Erythroblast (primary cell): ENCODE results near the gene FLCN.
A peak's percentile ranks its signal among the peaks of the same experiment; 100 is the strongest.

ENCODE experiments used
- DNase-seq, 2 experiments: peaks; one replicate each; lab custom pipeline; 2025; lab: John Stamatoyannopoulos, UW
- GATA1 ChIP-seq: IDR thresholded peaks from 2 replicates; pipeline ENCODE4 v1.6.1; 2011; ENCODE audit warnings: low read depth, mild to moderate bottlenecking, control low read depth, low read length, moderate library complexity
- POLR2A ChIP-seq: IDR thresholded peaks from 2 replicates; pipeline ENCODE4 v1.6.1; 2011; ENCODE audit warnings: mild to moderate bottlenecking, low read length

Gene FLCN

GRCh38 chr17:17252149-17252661 lies 15.2 kb upstream of the FLCN start:
- TF ChIP-seq POLR2A: peak; percentile 54
- TF ChIP-seq GATA1: peak; percentile 99
- DNase-seq: peak; percentile 87 to 96

GRCh38 chr17:17246879-17247278 lies 9.9 kb upstream of the FLCN start:
- TF ChIP-seq GATA1: no peak
- TF ChIP-seq POLR2A: no peak
- DNase-seq: no peak

- TF ChIP-seq GATA1 (no peak), POLR2A (no peak)
- DNase-seq: no peak
These were observed 6.2 kb upstream of the FLCN start for GRCh38 chr17:17243163-17243562.

- TF ChIP-seq GATA1 (no peak), POLR2A (no peak)
- DNase-seq: no peak
These were observed 5.3 kb upstream of the FLCN start for GRCh38 chr17:17242246-17242645.

- TF ChIP-seq GATA1 (no peak), POLR2A (no peak)
These were observed 4.7 kb upstream of the FLCN start for GRCh38 chr17:17241656-17242055.

GRCh38 chr17:17239832-17240231 lies 2.9 kb upstream of the FLCN start:
- DNase-seq: peak; percentile 53 to 56

More at GRCh38 chr17:17241656-17242055, 4.7 kb upstream of the FLCN start:
- DNase-seq: no peak

GRCh38 chr17:17236295-17237025 lies 508 bp downstream of the FLCN start:
- peak; percentile 79 to 82 for DNase-seq
- TF ChIP-seq GATA1 (no peak), POLR2A (no peak)

More at GRCh38 chr17:17239832-17240231, 2.9 kb upstream of the FLCN start:
- TF ChIP-seq POLR2A (no peak), GATA1 (no peak)

GRCh38 chr17:17235212-17236174 lies 1.5 kb downstream of the FLCN start:
- DNase-seq: peak in 1 of 2 experiments; percentile 50
- TF ChIP-seq POLR2A: no peak
- TF ChIP-seq GATA1: no peak

- DNase-seq: no peak
- no peak for TF ChIP-seq POLR2A
- no peak for TF ChIP-seq GATA1
These were observed 4.7 kb downstream of the FLCN start for GRCh38 chr17:17232303-17232621.

GRCh38 chr17:17231621-17232302 lies 5.2 kb downstream of the FLCN start:
- TF ChIP-seq GATA1 (no peak), POLR2A (no peak)
- DNase-seq: no peak

- TF ChIP-seq GATA1 (no peak), POLR2A (no peak)
- no peak for DNase-seq
These were observed 7.3 kb downstream of the FLCN start for GRCh38 chr17:17229416-17230384.
